ENCODE data around the gene ZNF597.

Gene ZNF597, protein sequence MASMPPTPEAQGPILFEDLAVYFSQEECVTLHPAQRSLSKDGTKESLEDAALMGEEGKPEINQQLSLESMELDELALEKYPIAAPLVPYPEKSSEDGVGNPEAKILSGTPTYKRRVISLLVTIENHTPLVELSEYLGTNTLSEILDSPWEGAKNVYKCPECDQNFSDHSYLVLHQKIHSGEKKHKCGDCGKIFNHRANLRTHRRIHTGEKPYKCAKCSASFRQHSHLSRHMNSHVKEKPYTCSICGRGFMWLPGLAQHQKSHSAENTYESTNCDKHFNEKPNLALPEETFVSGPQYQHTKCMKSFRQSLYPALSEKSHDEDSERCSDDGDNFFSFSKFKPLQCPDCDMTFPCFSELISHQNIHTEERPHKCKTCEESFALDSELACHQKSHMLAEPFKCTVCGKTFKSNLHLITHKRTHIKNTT

DNA sequence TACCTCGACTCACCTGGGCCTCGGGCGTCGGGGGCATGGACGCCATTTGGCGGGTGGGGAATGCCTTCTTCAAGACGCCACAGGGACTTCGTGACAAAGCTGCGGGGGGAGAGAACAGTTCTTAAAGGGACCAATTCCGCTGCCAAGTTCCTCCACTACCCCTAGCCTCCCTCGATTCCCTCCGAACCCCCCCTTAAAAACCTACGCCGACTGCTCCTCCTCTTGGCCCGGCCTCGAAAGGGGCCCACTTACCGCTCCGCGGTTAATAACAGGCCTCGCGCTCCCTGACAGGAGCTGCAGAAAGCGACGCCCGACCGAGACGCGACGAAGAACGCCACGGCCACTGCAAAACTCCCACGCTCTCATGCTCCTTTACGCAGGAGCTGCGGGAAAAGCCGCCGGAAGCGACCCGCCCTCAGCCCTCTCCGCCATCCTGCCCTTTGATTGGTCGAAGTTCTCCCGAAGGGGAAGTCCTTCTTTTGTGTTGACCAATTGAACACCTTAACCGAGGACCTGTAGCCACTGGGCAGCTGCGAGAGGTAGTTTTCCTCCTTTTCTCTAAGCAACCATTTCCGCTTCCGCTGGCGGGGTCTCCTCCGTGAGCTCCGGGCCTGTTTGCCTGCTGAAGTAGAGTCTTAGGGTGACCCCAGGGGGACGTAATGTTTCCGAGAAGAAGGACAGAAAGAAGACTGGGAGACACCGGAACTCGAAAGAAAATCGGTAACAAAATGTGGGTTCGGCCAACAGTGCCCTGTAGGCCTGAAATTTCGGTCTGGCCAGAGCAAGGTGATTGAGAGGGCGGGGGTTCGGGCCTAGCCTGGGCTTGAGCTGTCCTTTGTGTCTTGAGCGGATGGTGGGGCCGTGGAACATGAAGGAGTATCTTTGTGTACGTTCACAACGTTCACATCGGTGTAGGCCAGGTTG lies at the start of gene ZNF597, which contains the start of gene NAA60:
ZNF597 (minus strand) TSS at position 397 of the 924 bp plus-strand sequence; CDS start at position 46, 351 bp downstream.
NAA60 (plus strand) TSS at position 573 of the 924 bp plus-strand sequence. CDS start 32,548 bp downstream, outside the sequence.
- DNase-seq: peak; percentile 92

DNA sequence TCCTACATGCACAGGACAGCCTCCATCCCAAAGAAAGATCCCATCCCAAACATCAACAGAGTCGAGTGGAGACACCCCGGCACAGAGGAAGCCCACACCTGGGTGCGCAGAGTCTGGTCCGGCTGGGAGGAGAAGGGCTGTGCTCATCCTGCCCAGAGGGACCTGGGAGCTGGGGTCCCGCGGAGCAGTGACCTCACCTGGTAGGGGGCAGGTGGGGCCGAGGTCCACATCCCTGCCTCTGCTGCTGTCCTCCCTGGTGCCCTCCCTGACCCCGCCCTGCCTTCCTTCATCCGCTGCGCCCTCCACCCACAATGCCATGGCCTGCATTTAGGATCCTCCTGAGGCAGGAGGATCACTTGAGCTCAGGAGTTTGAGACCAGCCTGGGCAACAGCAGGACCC lies 49.1 kb upstream of the ZNF597 start:
- no peak for DNase-seq

DNA sequence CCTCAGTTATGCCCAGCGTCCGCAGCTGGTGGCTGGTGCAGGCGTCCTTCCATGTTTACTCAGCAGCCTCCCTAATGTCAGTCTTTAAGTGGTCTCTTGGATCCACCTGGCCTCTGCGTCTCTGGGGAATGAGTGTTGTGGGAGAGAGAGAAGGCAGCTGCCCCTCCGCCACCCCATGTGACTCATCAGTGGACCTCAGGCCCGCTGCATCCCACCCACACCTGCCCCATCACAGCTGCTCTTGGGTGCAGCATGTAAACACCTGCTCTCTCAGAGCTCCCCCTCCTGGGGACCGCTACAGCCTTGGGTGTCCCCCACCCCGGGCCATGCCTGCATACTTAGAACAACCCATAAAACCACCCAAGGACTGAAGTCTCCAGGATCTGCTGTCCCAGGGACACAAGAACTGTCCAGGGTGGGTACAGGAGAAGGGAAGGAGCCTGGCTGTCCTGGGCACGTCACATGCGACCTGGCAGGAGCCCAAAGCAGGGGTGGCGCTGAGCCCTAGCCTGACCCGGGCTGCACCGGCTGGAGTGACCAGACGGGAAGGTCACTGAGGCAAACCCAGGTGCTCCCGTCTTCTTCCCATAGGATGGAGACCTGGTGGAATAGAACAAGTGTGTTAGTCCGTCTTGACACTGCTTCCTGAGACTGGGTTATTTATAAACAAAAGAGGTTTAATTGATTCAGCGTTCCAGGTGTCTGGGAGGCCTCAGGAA lies 47.8 kb upstream of the ZNF597 start:
- peak; percentile 84 for DNase-seq

DNA sequence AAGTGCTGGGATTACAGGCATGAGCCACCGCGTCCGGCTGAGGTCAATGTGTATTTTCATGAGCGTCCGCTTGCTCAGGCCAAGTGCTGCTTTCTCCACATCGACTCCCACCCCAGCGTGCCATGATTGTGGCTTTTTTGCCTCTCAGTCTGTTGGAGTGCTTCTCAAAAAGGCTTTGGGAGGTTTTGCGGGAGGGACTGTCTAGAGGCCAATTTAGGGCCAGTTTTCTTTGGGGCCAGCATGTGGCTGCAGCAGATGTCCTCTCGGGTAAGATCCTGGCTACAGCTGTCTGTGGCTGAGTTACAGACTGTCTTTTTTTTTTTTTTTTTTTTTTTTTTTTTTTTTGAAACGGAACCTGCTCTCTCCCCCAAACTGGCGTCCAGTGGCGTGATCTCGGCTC lies 45.5 kb upstream of the ZNF597 start:
- no peak for DNase-seq

DNA sequence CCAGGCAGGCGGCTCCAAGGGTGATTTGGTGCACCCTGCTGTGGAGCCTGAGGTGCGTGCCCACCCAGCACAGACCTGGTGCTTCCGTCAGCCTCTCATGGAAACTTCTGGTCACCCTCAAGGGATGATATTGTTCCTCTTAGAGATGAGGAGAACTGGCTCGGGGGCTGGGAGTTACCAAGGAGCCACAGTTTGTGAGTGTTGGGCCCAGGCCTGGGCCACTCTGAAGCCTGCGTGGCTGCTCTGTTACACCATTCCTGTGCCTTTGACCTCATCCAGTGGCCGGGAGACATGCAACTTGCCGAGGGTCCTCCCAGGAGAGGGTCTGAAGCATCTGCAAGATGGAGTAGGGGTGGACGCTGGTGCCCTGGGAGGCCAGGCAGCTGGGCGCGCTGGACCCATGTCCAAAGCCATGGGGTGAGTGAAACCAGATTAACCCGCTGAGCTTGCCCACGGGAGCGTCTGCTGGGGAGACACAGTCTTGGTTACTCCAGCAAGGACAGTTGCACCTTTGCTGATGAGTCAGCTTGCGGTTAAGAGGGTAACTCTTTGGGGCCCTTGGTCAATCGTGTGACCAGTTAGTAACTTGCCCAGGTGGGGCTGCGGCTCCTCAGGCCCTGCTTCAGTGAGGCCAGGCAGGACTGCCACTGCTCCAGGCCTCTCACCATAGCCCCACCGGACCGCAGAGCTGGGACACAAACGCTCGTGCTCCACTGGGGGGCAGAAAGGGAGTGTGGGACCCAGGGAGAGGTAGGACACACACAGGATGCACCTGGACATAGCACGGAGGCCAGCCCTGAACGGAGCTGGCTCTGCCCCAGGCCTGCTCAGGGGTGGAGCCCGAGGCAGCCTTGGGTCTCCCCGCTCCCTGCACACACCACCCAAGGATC lies 44.5 kb upstream of the ZNF597 start:
- DNase-seq: peak; percentile 20

DNA sequence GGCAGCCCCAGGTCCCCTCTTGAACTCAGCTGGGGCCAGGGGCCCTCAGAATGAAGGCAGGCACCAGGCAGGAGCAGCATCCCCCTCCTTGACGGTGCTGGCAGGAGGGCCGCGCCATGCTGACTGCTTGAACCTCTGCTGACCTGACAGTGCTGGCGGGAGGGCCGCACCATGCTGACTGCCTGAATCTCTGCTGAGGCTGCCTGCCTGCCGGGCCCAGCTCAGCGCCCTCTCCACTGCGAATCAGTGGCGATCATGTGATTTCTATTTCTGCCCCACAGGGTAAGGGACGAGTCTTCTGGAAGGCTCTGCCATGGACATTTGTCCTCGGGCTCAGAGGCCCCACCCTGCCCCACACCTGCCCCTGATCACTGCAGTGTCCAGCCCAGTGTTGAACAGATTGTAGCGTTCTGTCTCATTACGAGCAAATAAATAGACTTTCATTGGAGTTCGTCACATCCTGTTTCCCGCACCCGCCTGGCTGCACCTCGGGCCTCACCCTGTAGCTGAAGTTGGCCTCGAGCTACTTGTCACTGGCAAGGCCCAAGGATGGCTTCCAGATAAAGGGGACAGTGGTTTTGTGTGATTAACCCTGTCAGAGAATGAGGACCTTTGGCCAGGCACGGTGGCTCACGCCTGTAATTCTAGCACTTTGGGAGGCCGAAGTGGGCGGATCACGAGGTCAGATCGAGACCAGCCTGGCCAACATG lies 43.4 kb upstream of the ZNF597 start:
- no peak for DNase-seq

DNA sequence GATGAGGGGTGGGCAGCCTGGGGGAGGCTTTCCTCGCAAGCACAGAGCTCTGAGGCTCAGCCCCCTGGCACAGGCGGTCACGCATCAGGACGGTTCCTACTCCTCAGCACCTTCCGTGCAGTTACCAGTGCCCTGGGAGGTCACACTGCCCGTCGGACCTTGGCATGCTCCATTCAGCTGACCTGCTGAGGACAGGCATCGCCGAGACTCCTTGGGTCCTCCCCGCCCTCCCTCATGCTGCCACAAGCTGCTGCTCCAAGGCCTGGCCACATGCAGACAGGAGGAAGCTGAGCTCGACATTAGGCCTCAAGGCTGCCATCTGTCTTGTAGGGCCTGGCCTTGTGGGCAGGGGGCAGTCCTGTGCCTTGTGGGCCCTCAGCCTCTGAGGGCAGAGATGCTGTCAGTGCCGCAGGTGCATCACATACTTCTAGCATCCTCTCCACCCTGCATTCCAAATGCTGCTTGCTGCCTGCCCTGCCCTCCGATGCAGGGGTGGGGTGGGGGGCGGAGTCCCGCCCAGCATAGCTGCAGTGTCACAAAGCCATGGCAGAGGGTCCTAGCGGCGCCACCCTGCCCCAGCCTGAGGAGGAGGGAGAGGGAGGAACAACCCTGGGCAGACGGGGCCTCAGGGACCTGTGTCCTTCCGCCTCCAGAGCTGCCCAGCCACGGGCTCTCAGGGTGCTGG lies 42.7 kb upstream of the ZNF597 start:
- DNase-seq: peak; percentile 13

DNA sequence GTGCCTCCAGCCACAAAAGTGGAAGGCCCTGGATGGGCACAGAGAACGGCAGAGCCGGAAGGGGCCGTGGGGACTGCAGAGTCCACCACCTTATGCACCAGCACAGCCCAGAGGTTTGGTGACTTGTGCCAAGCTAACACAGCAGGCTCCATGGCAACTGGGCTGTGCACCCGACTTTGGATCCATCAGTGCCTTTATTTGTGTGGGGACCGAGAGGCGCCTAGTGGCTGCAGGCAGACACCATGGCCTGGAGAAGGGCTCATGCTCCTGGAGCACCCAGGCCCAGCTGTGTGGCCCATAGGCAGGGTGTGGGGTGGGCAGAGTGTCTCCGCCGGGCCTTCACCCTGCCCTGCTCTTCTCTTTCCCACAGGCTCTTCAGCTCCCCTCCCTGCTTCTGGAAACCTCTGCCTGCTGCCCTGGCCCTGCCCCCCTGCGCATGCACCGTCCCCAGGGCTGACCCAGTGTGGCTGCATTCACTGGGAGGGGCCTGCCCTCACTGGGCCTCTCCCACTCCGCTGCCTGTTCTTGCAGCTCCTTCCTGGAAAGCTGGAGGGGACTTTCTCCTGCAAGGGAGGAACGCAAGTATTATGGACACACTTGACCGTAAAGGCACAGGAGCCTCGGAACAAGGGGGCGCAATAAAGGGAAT lies 41.9 kb upstream of the ZNF597 start:
- DNase-seq: no peak

DNA sequence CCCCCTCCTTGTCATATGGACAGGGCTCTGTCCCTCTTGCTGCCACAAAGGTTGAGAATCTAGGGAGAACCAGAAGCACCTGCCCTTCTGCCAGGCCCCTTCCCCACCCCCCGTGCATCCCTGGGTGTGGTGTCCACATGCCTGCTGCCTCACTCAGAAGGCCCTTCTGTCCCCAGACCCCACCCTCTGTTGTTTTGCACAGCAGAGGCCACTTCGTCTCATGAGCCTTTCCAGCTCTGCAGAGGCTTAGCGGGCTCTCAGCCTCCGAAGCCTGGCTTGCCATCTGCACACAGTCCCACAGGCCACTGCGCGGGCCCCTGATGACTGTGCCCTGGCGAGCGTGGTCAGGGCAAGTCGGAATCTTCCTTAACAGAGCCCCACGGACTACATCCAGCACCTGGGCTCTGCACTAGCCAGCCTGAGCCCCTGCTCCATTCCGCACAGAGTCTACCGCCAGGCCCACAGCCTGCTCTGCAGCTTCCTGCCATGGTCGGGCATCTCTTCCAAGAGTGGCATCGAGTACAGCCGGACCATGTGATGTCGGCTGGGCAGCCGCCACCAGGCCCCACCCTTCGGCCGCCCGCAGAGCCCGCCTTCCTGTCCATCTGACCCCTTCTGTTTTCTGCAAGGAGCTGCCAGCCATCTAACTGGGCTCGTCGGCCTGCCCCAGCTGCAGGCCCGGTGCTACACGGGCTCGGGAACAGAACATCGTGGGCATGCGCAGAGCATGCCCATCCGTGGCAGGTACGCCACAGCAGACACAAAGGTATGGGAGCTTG lies 41.2 kb upstream of the ZNF597 start:
- no peak for DNase-seq

DNA sequence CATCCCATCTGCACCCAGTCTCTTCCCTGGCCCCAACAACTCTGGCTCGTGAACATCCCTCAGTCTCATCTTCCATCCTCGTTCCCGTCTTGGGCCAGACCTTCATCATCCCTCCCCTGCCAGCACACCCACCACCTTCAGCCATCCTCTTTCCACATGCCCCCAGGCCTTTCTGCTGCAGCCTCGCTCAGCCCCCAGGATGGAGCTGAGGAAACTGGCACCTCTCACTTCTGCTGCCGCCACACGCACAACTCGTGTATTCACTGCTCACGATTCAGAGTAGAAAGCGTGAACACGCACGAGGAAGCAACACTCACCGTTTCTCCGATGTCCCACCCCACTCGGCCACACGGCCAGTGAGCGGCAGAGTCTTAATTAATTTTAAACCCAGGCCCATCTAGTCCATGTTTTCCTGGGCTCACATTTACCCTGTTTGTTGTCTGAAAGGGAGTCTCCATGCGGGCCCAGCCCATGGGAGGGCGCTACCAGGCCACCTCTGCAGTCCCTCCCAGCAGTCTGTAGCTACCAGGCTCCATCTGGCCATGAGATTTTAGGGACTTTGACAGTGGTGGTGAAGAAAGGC lies 39.4 kb upstream of the ZNF597 start:
- DNase-seq: no peak

DNA sequence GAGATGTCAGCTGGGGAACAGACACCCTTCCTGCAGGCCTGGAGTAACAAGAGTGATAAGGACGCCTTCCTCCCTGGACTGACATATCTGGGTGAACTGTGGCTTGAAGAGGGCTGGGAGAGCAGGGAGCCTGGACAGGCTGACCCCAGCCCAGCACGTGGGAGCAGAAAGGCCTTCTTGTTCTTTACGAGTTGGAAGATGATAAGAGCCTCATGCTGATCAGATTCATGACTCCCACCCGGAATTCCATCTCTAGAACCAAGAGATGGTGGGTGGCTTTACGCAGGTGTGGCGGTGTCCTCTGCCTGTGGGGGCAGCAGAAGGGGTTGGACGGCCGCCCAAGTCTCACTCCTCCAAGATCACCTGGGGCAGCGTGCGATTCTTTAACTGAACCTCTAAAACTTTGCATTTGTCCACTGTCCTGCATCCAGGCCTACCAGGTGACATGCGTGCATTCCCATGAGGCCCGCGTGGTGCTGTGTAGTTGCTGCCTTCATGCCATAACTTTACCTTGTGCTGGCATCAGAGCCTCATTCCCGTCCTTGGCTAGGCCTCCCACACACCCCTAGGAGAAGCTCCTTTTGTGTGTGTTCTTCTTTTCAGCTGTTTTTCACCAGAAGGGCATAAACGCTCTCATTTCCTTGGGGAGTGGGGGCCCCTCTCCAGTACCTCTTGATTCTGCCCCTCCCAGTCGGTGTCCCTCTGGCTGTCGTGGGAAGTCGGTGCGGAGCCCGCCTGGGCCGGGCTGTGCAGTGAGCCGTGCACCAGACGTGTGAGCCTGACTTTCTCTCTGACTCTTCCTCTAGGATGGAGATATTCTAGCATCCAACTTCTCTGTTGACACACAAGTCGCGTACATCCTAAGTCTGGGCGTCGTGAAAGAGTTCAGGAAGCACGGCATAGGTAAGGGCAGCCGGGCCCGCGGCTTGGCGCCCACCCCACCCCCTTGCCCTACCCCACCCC lies 38.7 kb upstream of the ZNF597 start:
- DNase-seq: no peak

DNA sequence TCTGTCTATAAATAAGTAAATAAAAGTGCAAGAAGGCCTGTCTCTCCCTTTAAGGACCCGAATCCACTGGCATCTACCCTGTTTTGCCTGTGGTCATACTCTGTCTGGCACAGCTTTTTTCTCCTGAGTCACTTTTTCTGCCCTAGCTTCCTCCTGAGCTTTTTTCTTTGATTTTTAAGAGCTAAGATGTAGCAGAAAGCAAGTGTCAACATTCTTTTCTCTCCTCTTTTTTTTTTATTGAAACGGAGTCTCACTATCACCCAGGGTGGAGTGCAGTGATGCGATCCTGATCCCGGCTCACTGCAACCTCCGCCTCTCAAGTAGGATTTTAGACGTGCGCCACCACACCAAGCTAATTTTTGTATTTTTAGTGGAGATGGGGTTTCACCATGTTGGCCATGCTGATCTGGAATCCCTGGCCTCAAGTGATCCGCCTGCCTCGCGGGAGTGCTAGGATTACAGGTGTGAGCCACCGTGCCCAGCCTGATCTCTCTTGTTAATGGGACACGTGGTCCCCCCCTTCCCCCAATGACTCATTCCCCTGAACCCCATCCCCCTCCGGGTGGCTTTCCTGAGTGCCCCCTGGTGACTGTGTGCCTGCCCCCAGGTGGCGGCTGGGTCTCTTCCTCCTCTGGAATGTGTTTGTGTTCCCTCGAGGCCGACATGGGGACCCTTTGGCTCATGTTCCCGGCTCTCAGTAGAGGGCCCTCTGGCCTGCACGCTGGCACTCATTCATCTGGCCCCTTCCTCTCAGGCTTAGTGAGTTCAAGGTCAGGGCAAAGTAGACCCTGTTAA lies 37.8 kb upstream of the ZNF597 start:
- DNase-seq: peak; percentile 11

DNA sequence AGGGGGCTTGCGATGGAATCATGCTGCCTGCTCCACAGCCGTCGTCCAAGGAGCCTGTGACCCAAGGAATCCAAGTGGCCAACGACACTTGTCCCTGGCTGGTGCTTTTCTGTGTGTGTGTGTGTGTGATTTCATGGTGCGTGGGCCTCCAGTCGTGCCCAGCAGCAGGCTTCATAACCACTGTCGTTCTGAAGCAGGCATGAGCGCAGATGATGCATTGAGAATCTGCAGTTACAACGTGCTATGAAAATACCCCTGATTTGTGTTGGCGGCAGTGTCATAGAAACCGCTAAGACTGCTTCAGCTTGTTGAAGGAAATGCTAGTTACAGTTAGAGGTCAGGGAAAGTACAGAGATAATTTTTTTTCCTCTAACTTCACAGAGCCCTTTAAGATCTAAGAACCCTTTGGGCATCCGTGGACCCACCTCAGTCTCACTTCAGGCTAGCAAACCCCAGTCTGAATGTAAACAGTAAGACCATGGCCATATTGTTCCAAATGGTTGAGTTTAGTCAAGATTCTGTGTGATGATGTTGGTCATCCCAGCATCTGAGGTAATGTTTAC lies 36.4 kb upstream of the ZNF597 start:
- no peak for DNase-seq

DNA sequence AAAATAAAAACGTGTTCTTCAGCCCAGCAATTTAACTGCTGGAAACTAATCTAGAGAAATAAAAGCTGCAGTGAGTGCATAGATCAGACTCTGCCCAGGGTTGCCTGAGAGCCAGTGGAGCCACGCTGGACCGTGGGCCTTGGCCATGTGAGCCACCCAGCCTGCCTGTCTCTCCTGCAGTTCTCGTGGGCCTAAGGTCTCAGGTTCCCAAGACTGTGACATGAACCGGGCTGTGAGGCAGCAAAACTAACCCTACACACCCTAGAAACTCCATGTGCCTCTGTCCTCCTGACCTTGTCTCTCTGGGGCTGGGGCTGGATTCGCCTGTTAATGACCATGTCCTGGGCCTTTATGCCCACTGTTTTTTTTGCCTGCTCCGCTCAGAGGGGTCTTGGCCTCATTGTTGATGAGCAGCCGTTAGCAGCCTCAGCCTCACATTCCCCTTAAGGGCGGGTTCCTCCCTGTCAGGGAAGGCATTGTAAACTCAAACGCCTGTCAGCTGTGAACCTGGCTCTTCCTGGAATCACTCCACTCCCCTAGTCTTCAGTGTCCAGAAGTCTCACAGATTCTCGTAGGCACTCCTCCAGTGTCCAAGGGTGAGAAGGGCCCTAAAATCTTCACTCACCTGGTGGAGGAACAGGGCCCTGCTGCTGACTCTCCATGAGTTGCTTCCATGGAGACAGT lies 35.1 kb upstream of the ZNF597 start:
- DNase-seq: no peak

DNA sequence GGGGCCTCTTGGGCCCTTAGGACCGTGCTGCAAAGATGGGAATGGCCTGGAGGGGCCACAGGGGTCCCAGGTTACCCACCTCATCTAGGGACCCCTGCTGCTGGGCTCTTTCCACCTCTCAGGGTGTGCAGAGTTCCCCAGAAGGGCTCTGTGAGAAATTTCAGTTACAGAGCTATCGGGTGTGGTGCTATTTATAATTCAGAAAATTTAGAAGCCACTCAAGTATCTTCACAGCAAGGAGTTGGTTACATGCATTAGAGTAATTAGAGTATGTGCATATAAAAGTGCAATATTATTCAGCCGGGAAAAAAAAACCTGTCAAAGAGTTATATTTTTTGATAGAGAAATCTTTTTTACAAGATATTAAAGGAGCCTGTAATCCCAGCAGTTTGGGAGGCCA lies 33.1 kb upstream of the ZNF597 start:
- DNase-seq: no peak

Measured in DMS53 (cell line).